K562 (cell line): ENCODE measurements around the gene KRTAP2-4. TPM values are rescaled to one million over a fixed set of nuclear protein-coding genes. Genes with fewer than 3 reads are reported as not detected.

Source experiments
- ATAC-seq: fragments of 200-7000 bp; cut with Tn5 transposase; 3 replicates; pipeline ENCODE4 v1.9.1; 2020; ENCODE audit warnings: moderate library complexity
- BruUV-seq: library from RNA; stranded (reverse); fragments of 400-500 nt; replicated peaks from 2 replicates; lab custom pipeline; 2021; lab: Mats Ljungman, UMichigan
- CTCF ChIA-PET: fragments of 300-600 bp; formaldehyde crosslinking; extraction: SDS; loops from one replicate; lab custom pipeline; 2021; ENCODE audit warnings: low intra/inter-chr PET ratio; lab: Yijun Ruan, JAX
- POLR2A ChIA-PET: fragments of 300-600, 350-650 bp; sonication (Branson Sonifier 250); formaldehyde crosslinking; extraction: SDS; loops from one replicate; lab custom pipeline; 2021; ENCODE audit warnings: antibody characterized with exemption, inconsistent platforms; lab: Yijun Ruan, JAX
- DNase-seq, 4 experiments: peaks; one replicate each; pipeline versions ENCODE4 v3.0.0 to v3.0.0-alpha.2; 2011 to 2018; ENCODE audit warnings: low spot score in 3 of 4, mixed read lengths in 3 of 4; ENCODE audit errors: extremely low read depth in 1 of 4
- FAIRE-seq: peaks from 2 replicates; lab custom pipeline; 2011; peaks lifted over from hg19 to GRCh38; lab: Jason Lieb, UNC
- H2AFZ ChIP-seq: 2 replicates; pipeline ENCODE4 v1.6.0; 2011; ENCODE audit warnings: low read depth, low read length, control low read depth, inconsistent platforms
- H3K27ac ChIP-seq: fragments of 200-600 bp; 3 replicates; pipeline ENCODE4 v1.8.0; 2011; ENCODE audit warnings: low read depth, mild to moderate bottlenecking, control low read depth, inconsistent platforms, low read length, moderate library complexity, mixed read lengths; ENCODE audit errors: extremely low read depth
- H3K27me3 ChIP-seq, 2 experiments: fragments of 300-600 bp in 1 of 2; 2 replicates in 1 of 2; 3 replicates in 1 of 2; pipeline versions ENCODE4 v1.6.0 to v1.8.0; 2011; ENCODE audit warnings: inconsistent platforms in 2 of 2, low read length in 2 of 2, mild to moderate bottlenecking in 1 of 2, mixed read lengths in 1 of 2, moderate library complexity in 1 of 2; ENCODE audit not compliant: control insufficient read depth in 2 of 2, insufficient read depth in 2 of 2
- H3K36me3 ChIP-seq: fragments of 300-600 bp; 3 replicates; pipeline ENCODE4 v1.8.0; 2011; ENCODE audit warnings: mild to moderate bottlenecking, low read length, inconsistent platforms; ENCODE audit not compliant: control insufficient read depth, insufficient read depth
- H3K4me1 ChIP-seq, 2 experiments: fragments of 200-600 bp in 1 of 2; replicated peaks in 1 of 2; 2 replicates in 1 of 2; 3 replicates in 1 of 2; pipeline versions ENCODE4 v1.5.1 to v1.8.0; 2011; ENCODE audit warnings: inconsistent platforms in 2 of 2, low read length in 2 of 2, mild to moderate bottlenecking in 1 of 2, mixed read lengths in 1 of 2, moderate library complexity in 1 of 2; ENCODE audit not compliant: control insufficient read depth in 2 of 2, insufficient read depth in 2 of 2
- H3K4me2 ChIP-seq: 2 replicates; pipeline ENCODE4 v1.6.1; 2011; ENCODE audit warnings: low read length, control low read depth, inconsistent platforms, mixed read lengths; ENCODE audit not compliant: insufficient read depth
- H3K4me3 ChIP-seq: fragments of 200-600 bp; sonication (generic), shearing (Covaris generic); 2 replicates; pipeline ENCODE4 v1.5.1; 2016; ENCODE audit warnings: control low read depth, inconsistent platforms
- H3K79me2 ChIP-seq: fragments of 200-600 bp; 3 replicates; pipeline ENCODE4 v1.8.0; 2011; ENCODE audit warnings: low read length, inconsistent platforms; ENCODE audit not compliant: control insufficient read depth, insufficient read depth
- H3K9ac ChIP-seq, 2 experiments: 2 replicates each; pipeline versions ENCODE4 v1.6.0 to v1.6.1; 2011; ENCODE audit warnings: low read depth in 2 of 2, low read length in 2 of 2, control low read depth in 1 of 2, inconsistent platforms in 1 of 2, mild to moderate bottlenecking in 1 of 2, mixed read lengths in 1 of 2; ENCODE audit not compliant: insufficient read depth in 1 of 2
- H3K9me1 ChIP-seq: one replicate; pipeline ENCODE4 v1.6.0; 2011; ENCODE audit warnings: inconsistent platforms, mild to moderate bottlenecking, low read length, moderate library complexity; ENCODE audit not compliant: control insufficient read depth, insufficient read depth
- H3K9me3 ChIP-seq: replicated peaks from 2 replicates; pipeline ENCODE4 v1.5.1; 2011; ENCODE audit warnings: low read depth, low read length, inconsistent platforms; ENCODE audit not compliant: control insufficient read depth, insufficient read depth
- H4K20me1 ChIP-seq: replicated peaks from 2 replicates; pipeline ENCODE4 v1.6.1; 2011; ENCODE audit warnings: low read length, inconsistent platforms, mixed read lengths; ENCODE audit not compliant: control insufficient read depth, insufficient read depth
- CBX3 ChIP-seq, 2 experiments: IDR thresholded peaks; 1 replicate in 1 of 2; 2 replicates in 1 of 2; pipeline ENCODE4 v1.6.1; 2012; ENCODE audit warnings: inconsistent platforms in 2 of 2, low read length in 2 of 2, borderline replicate concordance in 1 of 2, control low read depth in 1 of 2
- CBX8 ChIP-seq: fragments of 200-600 bp; sonication (generic); IDR thresholded peaks from 2 replicates; pipeline ENCODE4 v1.6.1; 2012; ENCODE audit warnings: borderline replicate concordance, mixed run types, low read depth, mild to moderate bottlenecking, moderate library complexity, mixed read lengths, low read length, control low read depth, inconsistent platforms; ENCODE audit not compliant: poor library complexity, severe bottlenecking; ENCODE audit errors: extremely low read depth
- MTA2 ChIP-seq: fragments of 450-650 bp; IDR thresholded peaks from 2 replicates; pipeline ENCODE4 v1.6.1; 2016; ENCODE audit warnings: low read depth
- TRIM28 ChIP-seq: fragments of 450-650 bp; IDR thresholded peaks from 2 replicates; pipeline ENCODE4 v1.6.1; 2017
- TSC22D4 ChIP-seq: fragments of 450-650 bp; IDR thresholded peaks from 2 replicates; pipeline ENCODE4 v1.6.1; 2016; ENCODE audit warnings: missing genetic modification characterization, missing biosample characterization, control low read depth
- ZBTB5 ChIP-seq: fragments of 450-650 bp; IDR thresholded peaks from 2 replicates; pipeline ENCODE4 v1.6.1; 2017; ENCODE audit warnings: antibody characterized with exemption
- ZNF655 ChIP-seq: fragments of 250-450 bp; sonication (Bioruptor Pico); IDR thresholded peaks from 2 replicates; pipeline ENCODE4 v1.5.0; 2021
- WGBS: fragments of 100-300 bp; shearing (Covaris generic); methylation state at CpG from one replicate; pipeline ENCODE4 v1.1.6; 2016; ENCODE audit warnings: low coverage, mixed read lengths; ENCODE audit not compliant: insufficient coverage; ENCODE audit errors: missing lambda C conversion rate; 5-methylcytosine and 5-hydroxymethylcytosine counted together
- in situ Hi-C: fragments of 300-500 bp; cut with MboI; formaldehyde crosslinking; loops from 4 replicates; pipeline ENCODE4 v1.15.0; 2018; ENCODE audit warnings: inconsistent platforms, mixed read lengths
- intact Hi-C: fragments of 100-400 bp; cut with micrococcal nuclease; formaldehyde crosslinking; loops from 2 replicates; pipeline ENCODE4 v1.14.2; 2022
- polyA plus RNA-seq, 8 experiments: library from polyadenylated mRNA; depleted of rRNA in 4 of 8; stranded (reverse) in 5 of 8; unstranded in 3 of 8; fragments of >200 nt; fragmentation: Nextera tagmentation in 2 of 8; fragmentation: Illumina TruSeq in 1 of 8; extraction: Ambion mirVana in 2 of 8; extraction: Trizol in 1 of 8; gene quantifications; 2 replicates each; pipeline versions ENCODE4 v1.2.1 to v1.2.3, GENCODE V29; 2011 to 2014; ENCODE audit warnings: inconsistent platforms in 1 of 8, missing spikeins in 1 of 8
- total RNA-seq, 7 experiments: library from RNA; depleted of rRNA in 6 of 7; stranded (reverse); fragments of >200 nt in 6 of 7; fragmentation: Illumina TruSeq in 2 of 7; extraction: Trizol in 2 of 7; gene quantifications; 2 replicates each; pipeline versions ENCODE4 v1.2.1 to v1.2.3, GENCODE V29; 2011 to 2021; ENCODE audit warnings: low replicate concordance in 1 of 7
- TF ChIP-seq, protein P1 (sequence below): fragments of 250-450 bp; sonication (Bioruptor Pico); IDR thresholded peaks from 2 replicates; pipeline ENCODE4 v1.4.0; 2020; ENCODE audit warnings: borderline replicate concordance
- TF ChIP-seq, protein P2 (sequence below): fragments of 250-450 bp; sonication (Bioruptor Pico); IDR thresholded peaks from 2 replicates; pipeline ENCODE4 v1.4.0; 2020; ENCODE audit warnings: mild to moderate bottlenecking, moderate library complexity

Gene KRTAP2-4
- total and polyA plus RNA-seq, 9 of the 15 experiments (the other 6 are each of a cell fraction or from before 2014, with no cell fraction given), result not detected

DNA sequence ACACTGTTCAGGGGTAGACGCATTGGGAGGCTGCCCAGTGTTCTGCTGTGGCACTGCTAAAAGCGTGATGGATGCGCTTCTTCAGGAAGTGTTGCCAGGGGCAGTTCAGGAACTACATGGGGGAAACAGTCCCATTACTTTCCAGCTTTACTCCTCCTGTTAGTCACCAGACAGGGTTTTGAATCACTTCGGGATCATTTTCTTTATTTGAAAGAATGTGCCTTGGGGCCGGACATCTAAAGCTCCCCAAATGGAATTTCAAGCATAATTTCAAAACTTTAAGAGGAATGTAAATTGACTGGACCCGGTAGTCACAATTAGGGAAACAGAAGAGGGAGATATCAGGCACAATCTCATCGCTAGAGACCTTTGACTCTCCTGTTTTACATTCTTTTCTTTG is 17.2 kb downstream of the KRTAP2-4 start:
- DNase-seq, result no peak
- H3K9ac ChIP-seq, result no peak overlapping the region
- FAIRE-seq, result no peak
- POLR2A ChIA-PET, result no interaction called here
- BruUV-seq, result no TSS peak
- H3K4me3 ChIP-seq, result no peak overlapping the region
- no peaks in the 10 kb centered on the region for H3K36me3 ChIP-seq
- in situ Hi-C loops (no loop called here), intact Hi-C loops (no loop called here)
- ATAC-seq, result no peak
- no peak overlapping the region for H2AFZ ChIP-seq
- H3K27me3 ChIP-seq, result peaks cover 2 to 7% of the 10 kb centered on the region in 2 experiments; a peak in 3 of 5 replicates
- H3K4me2 ChIP-seq, result no peak overlapping the region
- no peaks in the 10 kb centered on the region for H3K9me3 ChIP-seq
- no peaks in the 10 kb centered on the region for H3K79me2 ChIP-seq
- H3K4me1 ChIP-seq, result no peaks in the 10 kb centered on the region
- WGBS, result under 1% methylated on average over 7 of the region's 7 CpGs
- no peak overlapping the region for H3K27ac ChIP-seq
- no peaks in the 10 kb centered on the region for H4K20me1 ChIP-seq
- no peaks in the 10 kb centered on the region for H3K9me1 ChIP-seq
- CTCF ChIA-PET, result no interaction called here
- TF ChIP-seq ZBTB5 (no peak), TRIM28 (no peak), CBX3 (IDR thresholded peaks at IDR 0.05; ENCODE audit: borderline replicate concordance in 1 of 2, low read length in 2 of 2) (no peak), CBX8 (no peak), MTA2 (no peak), TSC22D4 (tag) (no peak), ZNF655 (CRISPR knock-in tag) (no peak)
- TF ChIP-seq, protein P1, sequence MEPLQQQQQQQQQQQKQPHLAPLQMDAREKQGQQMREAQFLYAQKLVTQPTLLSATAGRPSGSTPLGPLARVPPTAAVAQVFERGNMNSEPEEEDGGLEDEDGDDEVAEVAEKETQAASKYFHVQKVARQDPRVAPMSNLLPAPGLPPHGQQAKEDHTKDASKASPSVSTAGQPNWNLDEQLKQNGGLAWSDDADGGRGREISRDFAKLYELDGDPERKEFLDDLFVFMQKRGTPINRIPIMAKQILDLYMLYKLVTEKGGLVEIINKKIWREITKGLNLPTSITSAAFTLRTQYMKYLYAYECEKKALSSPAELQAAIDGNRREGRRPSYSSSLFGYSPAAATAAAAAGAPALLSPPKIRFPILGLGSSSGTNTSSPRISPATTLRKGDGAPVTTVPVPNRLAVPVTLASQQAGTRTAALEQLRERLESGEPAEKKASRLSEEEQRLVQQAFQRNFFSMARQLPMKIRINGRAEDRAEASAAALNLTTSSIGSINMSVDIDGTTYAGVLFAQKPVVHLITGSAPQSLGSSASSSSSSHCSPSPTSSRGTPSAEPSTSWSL (CRISPR knock-in tag), result no peak
- TF ChIP-seq, protein P2, sequence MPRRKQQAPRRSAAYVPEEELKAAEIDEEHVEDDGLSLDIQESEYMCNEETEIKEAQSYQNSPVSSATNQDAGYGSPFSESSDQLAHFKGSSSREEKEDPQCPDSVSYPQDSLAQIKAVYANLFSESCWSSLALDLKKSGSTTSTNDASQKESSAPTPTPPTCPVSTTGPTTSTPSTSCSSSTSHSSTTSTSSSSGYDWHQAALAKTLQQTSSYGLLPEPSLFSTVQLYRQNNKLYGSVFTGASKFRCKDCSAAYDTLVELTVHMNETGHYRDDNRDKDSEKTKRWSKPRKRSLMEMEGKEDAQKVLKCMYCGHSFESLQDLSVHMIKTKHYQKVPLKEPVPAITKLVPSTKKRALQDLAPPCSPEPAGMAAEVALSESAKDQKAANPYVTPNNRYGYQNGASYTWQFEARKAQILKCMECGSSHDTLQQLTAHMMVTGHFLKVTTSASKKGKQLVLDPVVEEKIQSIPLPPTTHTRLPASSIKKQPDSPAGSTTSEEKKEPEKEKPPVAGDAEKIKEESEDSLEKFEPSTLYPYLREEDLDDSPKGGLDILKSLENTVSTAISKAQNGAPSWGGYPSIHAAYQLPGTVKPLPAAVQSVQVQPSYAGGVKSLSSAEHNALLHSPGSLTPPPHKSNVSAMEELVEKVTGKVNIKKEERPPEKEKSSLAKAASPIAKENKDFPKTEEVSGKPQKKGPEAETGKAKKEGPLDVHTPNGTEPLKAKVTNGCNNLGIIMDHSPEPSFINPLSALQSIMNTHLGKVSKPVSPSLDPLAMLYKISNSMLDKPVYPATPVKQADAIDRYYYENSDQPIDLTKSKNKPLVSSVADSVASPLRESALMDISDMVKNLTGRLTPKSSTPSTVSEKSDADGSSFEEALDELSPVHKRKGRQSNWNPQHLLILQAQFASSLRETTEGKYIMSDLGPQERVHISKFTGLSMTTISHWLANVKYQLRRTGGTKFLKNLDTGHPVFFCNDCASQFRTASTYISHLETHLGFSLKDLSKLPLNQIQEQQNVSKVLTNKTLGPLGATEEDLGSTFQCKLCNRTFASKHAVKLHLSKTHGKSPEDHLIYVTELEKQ (CRISPR knock-in tag), result no peak
